ENCODE measurements around the gene PPM1H.

GRCh38 chr12:62868820-62869219 lies 66.1 kb downstream of the PPM1H start:
- no peak for TF ChIP-seq POLR2AphosphoS5 (IDR thresholded peaks at IDR 0.05)
- TF ChIP-seq, protein P1, sequence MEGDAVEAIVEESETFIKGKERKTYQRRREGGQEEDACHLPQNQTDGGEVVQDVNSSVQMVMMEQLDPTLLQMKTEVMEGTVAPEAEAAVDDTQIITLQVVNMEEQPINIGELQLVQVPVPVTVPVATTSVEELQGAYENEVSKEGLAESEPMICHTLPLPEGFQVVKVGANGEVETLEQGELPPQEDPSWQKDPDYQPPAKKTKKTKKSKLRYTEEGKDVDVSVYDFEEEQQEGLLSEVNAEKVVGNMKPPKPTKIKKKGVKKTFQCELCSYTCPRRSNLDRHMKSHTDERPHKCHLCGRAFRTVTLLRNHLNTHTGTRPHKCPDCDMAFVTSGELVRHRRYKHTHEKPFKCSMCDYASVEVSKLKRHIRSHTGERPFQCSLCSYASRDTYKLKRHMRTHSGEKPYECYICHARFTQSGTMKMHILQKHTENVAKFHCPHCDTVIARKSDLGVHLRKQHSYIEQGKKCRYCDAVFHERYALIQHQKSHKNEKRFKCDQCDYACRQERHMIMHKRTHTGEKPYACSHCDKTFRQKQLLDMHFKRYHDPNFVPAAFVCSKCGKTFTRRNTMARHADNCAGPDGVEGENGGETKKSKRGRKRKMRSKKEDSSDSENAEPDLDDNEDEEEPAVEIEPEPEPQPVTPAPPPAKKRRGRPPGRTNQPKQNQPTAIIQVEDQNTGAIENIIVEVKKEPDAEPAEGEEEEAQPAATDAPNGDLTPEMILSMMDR (IDR thresholded peaks at IDR 0.05) = no peak

All from prostate gland (tissue), 2 donors.